Memory B cell (primary cell): ENCODE measurements around the gene TMEM207.

Experiments
- ATAC-seq: fragments of 150-1000 bp; cut with Tn5 transposase; 2 replicates; pipeline ENCODE4 v1.10.0; 2021; ENCODE audit warnings: low read depth, mild to moderate bottlenecking, moderate library complexity
- DNase-seq, 2 donors: peaks; one replicate each; pipeline ENCODE4 v3.0.0; 2022; ENCODE audit warnings: low spot score in 2 of 2
- H3K27ac Mint-ChIP-seq: one replicate; pipeline ENCODE4 v1.8.0; 2022; ENCODE audit warnings: mild to moderate bottlenecking, moderate library complexity, mixed read lengths
- H3K27me3 Mint-ChIP-seq: one replicate; pipeline ENCODE4 v1.8.0; 2022; ENCODE audit warnings: mixed read lengths
- H3K36me3 Mint-ChIP-seq: one replicate; pipeline ENCODE4 v1.8.0; 2022; ENCODE audit warnings: mild to moderate bottlenecking, mixed read lengths
- H3K4me1 Mint-ChIP-seq: one replicate; pipeline ENCODE4 v1.8.0; 2022; ENCODE audit warnings: mixed read lengths
- H3K4me3 Mint-ChIP-seq: one replicate; pipeline ENCODE4 v1.8.0; 2022; ENCODE audit warnings: mild to moderate bottlenecking, moderate library complexity, mixed read lengths
- H3K9me3 Mint-ChIP-seq: one replicate; pipeline ENCODE4 v1.8.0; 2022; ENCODE audit warnings: mixed read lengths

TMEM207 gene

DNA sequence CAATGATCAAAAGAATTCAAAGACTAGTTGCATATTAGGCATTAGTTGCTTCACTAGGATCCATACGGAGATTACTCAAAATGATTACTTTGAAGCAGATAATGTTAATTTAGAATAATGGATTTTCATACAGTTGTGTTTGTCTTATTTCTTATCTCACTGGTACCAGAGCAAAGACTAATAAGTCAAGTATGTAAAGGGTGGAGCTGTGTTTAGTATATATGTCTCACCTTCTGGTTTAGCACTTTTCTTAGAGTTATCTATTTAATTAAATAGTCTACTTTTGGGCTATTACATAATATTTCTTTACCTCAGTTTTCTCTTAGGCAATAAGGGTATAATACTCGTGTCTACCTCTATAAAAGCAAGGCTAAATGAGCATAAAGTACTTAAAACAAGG lies 18.8 kb downstream of the TMEM207 start:
- peaks cover 2% of the 10 kb centered on the region for H3K9me3 Mint-ChIP-seq
- no peak for DNase-seq

DNA sequence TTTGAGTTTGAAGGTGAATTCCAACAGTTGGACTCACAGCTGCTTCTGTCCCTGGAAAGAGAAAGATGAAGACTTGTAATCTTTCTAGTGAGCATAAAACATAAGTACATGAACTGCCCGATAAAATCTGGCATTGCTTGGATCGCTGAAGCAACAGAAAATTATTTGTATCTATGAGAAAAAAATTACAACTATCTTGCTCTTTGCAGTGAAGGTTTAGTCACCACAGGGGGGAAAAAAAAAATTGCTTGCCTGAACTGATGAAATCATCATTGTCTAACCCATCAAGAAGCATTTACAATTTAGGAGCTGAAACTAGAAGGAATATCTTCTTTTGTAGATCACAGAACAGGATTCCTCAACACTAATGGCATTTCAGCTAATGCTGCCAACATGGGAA lies 20.0 kb downstream of the TMEM207 start:
- H3K9me3 Mint-ChIP-seq: peaks cover 2% of the 10 kb centered on the region
- no peaks in the 10 kb centered on the region for H3K4me1 Mint-ChIP-seq
- no peaks in the 10 kb centered on the region for H3K36me3 Mint-ChIP-seq
- H3K27me3 Mint-ChIP-seq: peaks cover 4% of the 10 kb centered on the region
- ATAC-seq (no peak), DNase-seq (no peak)
- H3K4me3 Mint-ChIP-seq: no peak overlapping the region
- no peak overlapping the region for H3K27ac Mint-ChIP-seq

More for the DNA sequence above, 18.8 kb downstream of the TMEM207 start:
- no peak overlapping the region for H3K4me3 Mint-ChIP-seq
- no peaks in the 10 kb centered on the region for H3K36me3 Mint-ChIP-seq
- no peak for ATAC-seq
- H3K27ac Mint-ChIP-seq: no peak overlapping the region
- no peaks in the 10 kb centered on the region for H3K4me1 Mint-ChIP-seq
- H3K27me3 Mint-ChIP-seq: peaks cover 4% of the 10 kb centered on the region

DNA sequence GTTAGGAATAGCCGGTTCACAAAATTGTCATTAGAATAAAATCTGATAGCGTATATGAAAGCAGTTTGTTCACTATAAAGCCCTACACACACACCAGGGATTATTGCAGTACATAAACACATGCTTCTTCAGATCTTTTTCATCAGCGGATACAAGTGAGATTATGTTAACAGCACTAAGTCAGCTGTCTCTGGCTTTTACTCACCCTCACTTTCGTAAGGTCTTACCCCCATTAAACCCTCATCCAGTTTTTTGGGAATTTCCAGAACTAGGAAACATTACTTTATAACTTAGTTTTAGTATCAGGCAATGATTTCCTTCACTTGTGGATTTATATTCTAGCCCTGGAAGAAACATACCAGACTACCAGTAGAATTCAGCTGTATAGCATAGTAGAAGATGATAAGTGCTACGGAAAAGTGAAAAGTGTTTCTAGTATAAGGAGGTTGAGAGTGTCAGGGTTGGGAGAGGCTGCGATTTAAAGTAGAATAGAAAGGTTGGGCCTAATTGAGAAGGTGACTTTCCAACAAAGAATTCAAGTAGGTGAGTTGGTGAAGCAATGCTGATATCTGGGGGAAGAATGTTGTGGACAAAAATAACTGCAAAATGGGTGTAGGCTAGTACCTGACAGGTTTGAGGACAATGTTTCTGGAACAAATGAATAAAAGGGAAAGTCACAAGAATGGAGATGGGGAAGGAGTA lies 22.7 kb downstream of the TMEM207 start:
- H3K36me3 Mint-ChIP-seq: no peaks in the 10 kb centered on the region
- ATAC-seq (no peak), DNase-seq (no peak)
- H3K9me3 Mint-ChIP-seq: no peaks in the 10 kb centered on the region
- no peak overlapping the region for H3K4me3 Mint-ChIP-seq
- H3K27ac Mint-ChIP-seq: no peak overlapping the region
- no peaks in the 10 kb centered on the region for H3K4me1 Mint-ChIP-seq
- no peaks in the 10 kb centered on the region for H3K27me3 Mint-ChIP-seq

DNA sequence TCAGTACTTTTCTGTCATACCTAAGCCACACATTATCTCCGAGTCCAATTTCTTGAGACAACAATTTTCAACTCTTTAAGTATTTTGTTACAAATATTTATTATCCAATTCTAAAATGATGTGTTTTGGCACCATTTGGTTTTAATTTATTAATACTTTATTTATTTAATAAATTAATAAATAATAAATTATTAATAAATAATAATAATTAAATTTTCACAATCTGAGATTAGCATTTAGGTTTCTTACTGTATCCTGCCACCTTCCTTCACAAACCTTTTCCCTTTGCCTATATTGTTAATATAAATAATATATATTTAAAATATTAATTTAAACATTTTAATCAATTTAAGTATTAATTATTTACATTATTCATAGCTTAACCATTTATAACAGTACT lies 23.9 kb downstream of the TMEM207 start:
- H3K4me3 Mint-ChIP-seq: no peak overlapping the region
- H3K36me3 Mint-ChIP-seq: no peaks in the 10 kb centered on the region
- ATAC-seq (no peak), DNase-seq (no peak)
- no peaks in the 10 kb centered on the region for H3K4me1 Mint-ChIP-seq
- H3K27me3 Mint-ChIP-seq: no peaks in the 10 kb centered on the region
- no peaks in the 10 kb centered on the region for H3K9me3 Mint-ChIP-seq
- H3K27ac Mint-ChIP-seq: no peak overlapping the region

DNA sequence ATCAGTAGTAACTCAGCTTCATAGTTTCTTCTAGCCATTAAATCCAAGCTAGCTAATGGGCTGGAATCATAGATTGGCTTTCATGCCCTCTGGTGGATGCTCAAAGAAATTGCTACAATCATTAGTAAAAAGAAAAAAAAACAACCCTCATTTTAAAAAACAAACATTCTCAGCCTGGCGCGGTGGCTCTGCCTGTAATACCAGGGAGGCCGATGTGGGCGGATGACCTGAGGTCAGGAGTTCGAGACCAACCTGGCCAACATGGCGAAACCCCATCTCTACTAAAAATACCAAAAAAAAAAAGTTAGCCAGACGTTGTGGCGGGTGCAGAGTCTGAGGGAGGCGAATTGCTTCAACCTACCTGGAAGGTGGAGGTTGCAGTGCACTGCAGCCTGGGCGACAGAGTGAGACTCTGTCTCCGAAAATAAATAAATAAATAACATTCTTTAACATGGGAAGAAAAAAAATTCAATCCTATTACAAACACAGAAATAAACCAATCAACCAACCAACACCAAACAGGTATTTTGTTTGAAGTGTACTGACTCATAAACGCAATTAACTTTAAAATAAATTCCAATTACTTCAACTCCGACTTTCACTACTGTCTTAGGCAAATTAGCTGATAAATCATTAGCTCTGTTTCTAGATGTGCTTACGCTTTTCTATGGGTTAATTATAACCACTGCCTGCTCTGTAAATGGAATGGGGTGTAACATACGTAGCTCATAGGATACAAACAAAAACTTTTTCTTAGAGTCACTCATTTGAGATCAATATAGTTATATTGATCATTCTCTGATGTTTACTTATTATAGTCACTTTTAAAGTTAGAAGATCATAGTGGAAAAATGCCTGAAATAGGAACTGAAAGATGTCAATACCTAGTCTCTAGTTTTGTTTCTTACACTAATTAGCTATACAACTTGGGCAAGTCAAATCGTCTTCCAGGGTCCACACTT lies 24.9 kb downstream of the TMEM207 start:
- H3K27ac Mint-ChIP-seq: peak overlapping the region; percentile 43
- no peaks in the 10 kb centered on the region for H3K27me3 Mint-ChIP-seq

DNA sequence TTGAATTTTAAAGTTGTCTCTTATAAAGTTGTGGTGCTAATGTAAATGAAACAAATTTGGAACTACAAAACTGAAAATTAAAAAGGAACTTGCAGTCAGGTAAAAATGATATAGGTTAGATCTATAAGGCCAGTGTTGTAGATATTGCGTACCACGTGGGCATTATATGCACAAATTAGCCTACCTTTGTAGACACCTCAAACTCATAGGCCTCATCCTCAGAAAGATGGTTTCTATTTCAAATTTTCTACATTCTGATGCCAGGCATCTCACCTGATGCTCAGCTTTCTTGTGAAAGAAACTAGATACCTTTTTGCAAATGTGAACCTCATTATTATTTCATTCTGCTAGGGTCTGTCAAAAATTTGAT lies 25.6 kb downstream of the TMEM207 start:
- DNase-seq (no peak), ATAC-seq (no peak)
- Mint-ChIP-seq H3K27me3 (no peaks in the 10 kb centered on the region), H3K36me3 (no peaks in the 10 kb centered on the region), H3K4me3 (no peak overlapping the region), H3K9me3 (no peaks in the 10 kb centered on the region), H3K27ac (no peak overlapping the region), H3K4me1 (no peaks in the 10 kb centered on the region)

More for the DNA sequence above, 24.9 kb downstream of the TMEM207 start:
- no peaks in the 10 kb centered on the region for H3K36me3 Mint-ChIP-seq
- DNase-seq (peak; percentile 11 to 13), ATAC-seq (peak; percentile 67)
- H3K4me1 Mint-ChIP-seq: no peaks in the 10 kb centered on the region
- H3K4me3 Mint-ChIP-seq: peak overlapping the region; percentile 61
- no peaks in the 10 kb centered on the region for H3K9me3 Mint-ChIP-seq

DNA sequence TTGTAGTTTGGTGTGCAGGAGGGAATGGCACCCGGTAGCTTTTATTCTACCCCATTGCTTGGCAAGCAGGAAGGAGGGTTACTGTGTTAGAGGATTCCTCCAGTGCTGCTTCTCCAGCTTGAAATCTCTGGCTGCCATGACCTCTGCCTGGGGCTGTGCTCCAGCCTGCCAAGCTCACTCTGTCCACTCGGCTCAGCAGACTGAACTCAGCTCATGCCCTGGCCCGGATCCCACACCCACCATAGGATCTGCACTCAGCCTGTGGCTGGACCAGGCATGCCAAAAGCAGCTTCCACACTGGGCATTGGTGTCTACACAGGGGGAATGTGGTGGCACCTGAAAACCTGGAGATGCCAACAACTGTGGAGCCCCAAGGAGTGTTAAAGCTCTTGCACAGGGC lies 35.4 kb downstream of the TMEM207 start:
- ATAC-seq (no peak), DNase-seq (no peak)
- Mint-ChIP-seq H3K27me3 (no peaks in the 10 kb centered on the region), H3K27ac (no peak overlapping the region), H3K9me3 (peaks cover 1% of the 10 kb centered on the region), H3K36me3 (no peaks in the 10 kb centered on the region), H3K4me3 (no peak overlapping the region), H3K4me1 (no peaks in the 10 kb centered on the region)

DNA sequence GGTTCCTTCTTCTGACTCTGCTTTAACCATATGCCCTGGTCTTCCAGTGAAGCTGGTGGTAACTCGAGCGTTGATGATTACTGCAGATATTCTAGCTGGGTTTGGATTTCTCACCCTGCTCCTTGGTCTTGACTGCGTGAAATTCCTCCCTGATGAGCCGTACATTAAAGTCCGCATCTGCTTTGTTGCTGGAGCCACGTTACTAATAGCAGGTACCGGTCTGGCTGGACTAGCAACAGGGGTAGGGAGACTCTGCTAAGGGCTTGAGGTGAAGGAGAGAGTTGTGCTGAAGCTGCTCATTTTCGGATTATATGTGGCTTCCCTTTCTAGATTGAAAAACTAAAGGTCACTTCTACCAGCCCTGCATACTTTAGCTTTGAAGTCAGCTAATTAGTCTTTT lies 45.0 kb downstream of the TMEM207 start:
- Mint-ChIP-seq H3K27me3 (no peaks in the 10 kb centered on the region), H3K9me3 (no peaks in the 10 kb centered on the region), H3K4me1 (no peaks in the 10 kb centered on the region), H3K27ac (no peak overlapping the region), H3K4me3 (no peak overlapping the region), H3K36me3 (no peaks in the 10 kb centered on the region)
- DNase-seq (no peak), ATAC-seq (no peak)

DNA sequence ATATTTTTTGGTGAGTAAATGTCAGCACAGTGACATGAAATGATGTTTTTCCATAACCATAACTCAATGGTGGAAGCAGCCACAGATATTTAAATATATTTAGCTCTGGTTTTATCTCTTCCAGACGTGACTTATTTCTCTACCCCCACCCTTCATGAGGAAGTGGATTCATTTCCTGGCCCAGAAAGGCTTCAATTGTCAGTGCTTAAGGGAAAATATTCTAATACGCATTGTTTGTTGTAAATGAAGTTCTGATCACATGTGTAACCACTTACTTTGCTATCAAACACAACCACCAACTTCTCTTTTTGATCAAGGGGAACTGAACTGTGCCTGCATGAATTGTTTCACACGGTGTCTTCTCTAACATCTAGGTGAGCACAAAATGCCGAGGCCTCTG lies 47.7 kb downstream of the TMEM207 start:
- no peaks in the 10 kb centered on the region for H3K36me3 Mint-ChIP-seq
- H3K4me1 Mint-ChIP-seq: no peaks in the 10 kb centered on the region
- H3K27me3 Mint-ChIP-seq: no peaks in the 10 kb centered on the region
- H3K9me3 Mint-ChIP-seq: no peaks in the 10 kb centered on the region
- H3K27ac Mint-ChIP-seq: no peak overlapping the region
- DNase-seq (no peak), ATAC-seq (no peak)
- no peak overlapping the region for H3K4me3 Mint-ChIP-seq

DNA sequence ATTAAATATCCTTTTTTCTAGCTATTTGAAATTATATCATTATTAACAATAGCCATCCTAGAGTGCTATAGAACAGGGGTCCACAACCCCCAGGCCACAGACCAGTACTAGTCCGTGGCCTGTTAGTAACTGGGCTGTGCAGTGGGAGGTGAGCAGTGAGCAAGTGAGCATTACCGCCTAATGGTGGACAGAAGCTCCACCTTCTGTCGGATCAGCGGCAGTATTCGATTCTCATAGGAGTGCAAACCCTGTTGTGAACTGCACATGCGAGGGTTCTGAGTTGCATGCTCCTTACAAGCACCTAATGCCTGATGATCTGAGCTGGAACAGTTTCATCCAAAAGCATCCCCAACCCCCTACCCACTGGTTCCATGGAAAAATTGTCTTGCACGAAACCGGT lies 50.0 kb downstream of the TMEM207 start:
- Mint-ChIP-seq H3K9me3 (no peaks in the 10 kb centered on the region), H3K4me1 (no peaks in the 10 kb centered on the region), H3K27me3 (no peaks in the 10 kb centered on the region), H3K36me3 (no peaks in the 10 kb centered on the region), H3K4me3 (no peak overlapping the region), H3K27ac (no peak overlapping the region)
- no peak for ATAC-seq
- no peak for DNase-seq

DNA sequence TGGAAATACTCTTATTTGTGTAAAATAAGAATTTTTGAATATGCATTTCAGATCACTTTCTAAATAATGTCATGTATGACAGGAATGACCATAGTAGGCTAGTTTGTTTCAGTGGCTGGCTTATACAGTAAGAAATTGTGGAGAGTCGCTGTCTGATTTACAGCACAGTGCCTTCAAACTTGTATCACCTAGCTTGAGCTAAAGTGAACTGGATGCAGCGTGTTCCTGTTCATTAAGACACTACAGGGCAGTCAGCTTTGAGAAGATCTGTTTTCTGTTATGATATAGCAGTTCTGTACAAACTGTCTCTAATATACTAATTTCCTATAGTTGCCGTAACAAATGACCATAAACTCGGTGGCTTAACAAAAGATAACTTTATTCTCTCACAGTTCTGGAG lies 51.8 kb downstream of the TMEM207 start:
- DNase-seq (no peak), ATAC-seq (no peak)
- no peaks in the 10 kb centered on the region for H3K4me1 Mint-ChIP-seq
- no peaks in the 10 kb centered on the region for H3K9me3 Mint-ChIP-seq
- no peak overlapping the region for H3K4me3 Mint-ChIP-seq
- no peaks in the 10 kb centered on the region for H3K36me3 Mint-ChIP-seq
- H3K27me3 Mint-ChIP-seq: no peaks in the 10 kb centered on the region
- no peak overlapping the region for H3K27ac Mint-ChIP-seq

DNA sequence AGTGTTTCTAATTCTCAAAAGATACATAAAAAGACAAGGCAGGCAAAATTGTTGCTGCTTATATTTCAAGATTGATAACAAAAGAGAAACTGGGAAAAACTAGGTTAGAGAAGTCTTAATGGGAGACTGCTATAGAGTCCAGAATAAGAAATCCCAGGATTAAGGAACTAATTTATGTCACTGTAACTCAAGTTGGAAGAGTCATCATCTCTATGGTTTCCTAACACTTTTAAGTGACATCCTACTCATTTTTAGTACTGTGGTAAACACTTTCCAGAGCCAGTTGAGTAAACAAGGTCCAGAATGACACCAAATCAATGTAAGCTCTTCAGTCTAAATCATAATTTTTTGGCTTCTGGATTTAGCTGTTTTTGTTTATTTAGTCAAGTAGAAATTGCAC lies 53.7 kb downstream of the TMEM207 start:
- Mint-ChIP-seq H3K36me3 (no peaks in the 10 kb centered on the region), H3K4me1 (no peaks in the 10 kb centered on the region)

DNA sequence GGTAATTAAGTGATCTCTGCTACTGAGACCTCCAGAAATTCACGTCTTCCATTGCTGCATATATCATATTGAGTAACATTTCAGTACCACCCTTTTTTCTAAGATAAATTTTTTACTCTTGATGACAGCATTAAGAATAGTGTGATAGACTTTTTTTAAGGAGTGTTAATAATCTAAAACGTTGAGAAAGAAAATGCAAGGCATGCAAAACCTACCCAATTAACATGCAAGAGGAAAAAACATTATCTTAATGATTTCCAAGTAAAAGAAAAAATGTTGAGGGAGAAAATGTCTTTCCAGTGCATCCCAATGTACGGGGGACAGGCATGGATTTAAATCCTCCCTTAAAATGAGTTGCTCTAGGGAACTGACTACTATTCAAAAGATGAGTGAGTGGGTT lies 61.0 kb downstream of the TMEM207 start:
- H3K4me3 Mint-ChIP-seq: no peak overlapping the region
- H3K27me3 Mint-ChIP-seq: peaks cover 3% of the 10 kb centered on the region
- H3K36me3 Mint-ChIP-seq: no peaks in the 10 kb centered on the region
- no peak for ATAC-seq
- H3K9me3 Mint-ChIP-seq: no peaks in the 10 kb centered on the region
- no peak for DNase-seq
- H3K27ac Mint-ChIP-seq: no peak overlapping the region
- H3K4me1 Mint-ChIP-seq: no peaks in the 10 kb centered on the region

More for the DNA sequence above, 53.7 kb downstream of the TMEM207 start:
- H3K9me3 Mint-ChIP-seq: no peaks in the 10 kb centered on the region
- no peak for DNase-seq
- no peaks in the 10 kb centered on the region for H3K27me3 Mint-ChIP-seq
- H3K4me3 Mint-ChIP-seq: no peak overlapping the region
- H3K27ac Mint-ChIP-seq: no peak overlapping the region
- no peak for ATAC-seq

DNA sequence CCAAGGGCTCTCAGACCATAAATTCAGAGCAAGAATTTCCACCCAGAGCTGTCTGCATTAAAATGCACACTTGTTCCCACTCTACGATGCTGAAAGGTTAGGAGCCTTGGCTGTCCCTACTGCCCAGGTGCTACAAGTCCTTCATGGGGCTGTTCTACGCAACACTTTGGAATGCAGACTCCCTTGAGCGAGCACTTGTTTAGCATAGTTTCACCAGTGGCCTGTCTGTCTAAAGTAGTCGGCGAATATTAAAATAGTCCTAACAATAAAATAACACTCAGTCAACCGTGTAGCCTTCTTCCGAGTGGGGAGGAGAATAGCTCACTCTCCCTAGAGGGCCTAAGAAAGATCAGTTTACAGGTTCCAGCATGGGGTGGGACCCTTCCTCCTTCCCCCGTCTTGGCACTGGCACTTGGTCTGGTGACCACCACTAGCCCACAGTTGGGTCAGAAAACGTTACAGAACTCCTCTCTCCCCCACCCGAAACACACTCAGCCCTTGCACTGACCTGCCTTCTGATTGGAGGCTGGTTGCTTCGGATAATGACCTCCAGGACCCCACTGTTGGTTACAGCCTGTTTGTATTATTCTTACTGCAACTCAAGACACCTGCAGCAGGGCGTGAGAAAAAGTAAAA lies 62.0 kb downstream of the TMEM207 start, which contains the start of gene CLDN16:
Gene CLDN16 (plus strand): TSS at position 586 of the 636 bp plus-strand sequence. CDS start 167 bp downstream, outside the sequence.
- H3K4me1 Mint-ChIP-seq: no peaks in the 10 kb centered on the region
- no peak for ATAC-seq
- no peaks in the 10 kb centered on the region for H3K9me3 Mint-ChIP-seq
- no peak within 1 kb of the TSS for H3K27ac Mint-ChIP-seq
- H3K36me3 Mint-ChIP-seq: no peaks in the 10 kb centered on the region
- peaks cover 3% of the 10 kb centered on the region for H3K27me3 Mint-ChIP-seq
- no peak for DNase-seq
- no peak within 1 kb of the TSS for H3K4me3 Mint-ChIP-seq
